H1 (cell line): ENCODE results near the gene SCP2. TPM values are rescaled to one million over a fixed set of nuclear protein-coding genes. Genes with fewer than 3 reads are reported as not detected.

Experiments
- BRCA1 ChIP-seq: IDR thresholded peaks from 2 replicates; pipeline ENCODE4 v1.6.1; 2012; ENCODE audit warnings: low read depth, low read length, improper control_type of control experiment
- CEBPB ChIP-seq: IDR thresholded peaks from 2 replicates; pipeline ENCODE4 v1.6.1; 2012; ENCODE audit warnings: low read depth, low read length
- JUN ChIP-seq: IDR thresholded peaks from 2 replicates; pipeline ENCODE4 v1.6.1; 2011; ENCODE audit warnings: low read depth, mild to moderate bottlenecking, improper control_type of control experiment, low read length
- POLR2A ChIP-seq, 2 experiments: IDR thresholded peaks; 1 replicate in 1 of 2; 2 replicates in 1 of 2; pipeline ENCODE4 v1.6.1; 2011; ENCODE audit warnings: low read depth in 2 of 2, low read length in 2 of 2, mild to moderate bottlenecking in 2 of 2; ENCODE audit errors: control extremely low read depth in 1 of 2
- RBBP5 ChIP-seq: IDR thresholded peaks from 2 replicates; pipeline ENCODE4 v1.7.1; 2012; ENCODE audit warnings: low read depth, mild to moderate bottlenecking, inconsistent platforms, low read length, moderate library complexity, borderline replicate concordance
- polyA plus RNA-seq, 7 experiments: library from polyadenylated mRNA; depleted of rRNA in 3 of 7; stranded (reverse) in 5 of 7; unstranded in 2 of 7; fragments of >200 nt in 5 of 7; fragments of 200-250 nt in 2 of 7; gene quantifications; 1 replicate in 5 of 7; 2 replicates in 1 of 7; 4 replicates in 1 of 7; pipeline versions ENCODE4 v1.2.1 to v1.2.3, GENCODE V29; 2011 to 2013; ENCODE audit warnings: missing spikeins in 2 of 7, mixed read lengths in 2 of 7
- total RNA-seq: library from RNA; stranded (reverse); fragmentation: NEBNext Ultra II Directional; extraction: Animal tissue kit (Norgen Biotek cat#: 25700); gene quantifications from 2 replicates; pipeline ENCODE4 v1.2.1, GENCODE V29; 2021
- TF ChIP-seq, protein P1 (sequence below): IDR thresholded peaks from 2 replicates; pipeline ENCODE4 v1.6.1; 2012; ENCODE audit warnings: low read length, inconsistent platforms

Gene SCP2
- total and polyA plus RNA-seq, 2 of the 8 experiments (the other 6 are each of a cell fraction or from before 2014, with no cell fraction given), result 20.9 to 54.3 TPM

DNA sequence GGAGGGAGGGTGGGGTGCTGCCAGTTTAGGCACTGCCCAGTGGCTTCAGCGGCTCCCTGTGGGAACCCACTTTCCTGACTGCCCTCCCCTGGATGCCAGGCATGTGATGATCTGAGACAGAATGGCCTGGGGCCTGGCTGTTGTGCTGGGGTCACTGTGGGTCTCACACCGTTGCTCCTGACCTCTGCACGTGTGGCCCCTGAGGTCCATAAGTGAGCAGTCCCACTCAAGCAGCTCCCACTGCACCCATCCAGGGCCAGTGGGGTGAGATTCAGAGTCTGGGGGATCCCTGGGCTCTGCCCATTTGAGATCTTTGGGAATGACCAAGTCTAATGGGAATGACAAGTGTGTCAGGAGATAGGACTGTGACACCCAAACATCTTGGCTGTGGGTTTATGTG is 153.0 kb downstream of the SCP2 start (continued):
- TF ChIP-seq, protein P1, sequence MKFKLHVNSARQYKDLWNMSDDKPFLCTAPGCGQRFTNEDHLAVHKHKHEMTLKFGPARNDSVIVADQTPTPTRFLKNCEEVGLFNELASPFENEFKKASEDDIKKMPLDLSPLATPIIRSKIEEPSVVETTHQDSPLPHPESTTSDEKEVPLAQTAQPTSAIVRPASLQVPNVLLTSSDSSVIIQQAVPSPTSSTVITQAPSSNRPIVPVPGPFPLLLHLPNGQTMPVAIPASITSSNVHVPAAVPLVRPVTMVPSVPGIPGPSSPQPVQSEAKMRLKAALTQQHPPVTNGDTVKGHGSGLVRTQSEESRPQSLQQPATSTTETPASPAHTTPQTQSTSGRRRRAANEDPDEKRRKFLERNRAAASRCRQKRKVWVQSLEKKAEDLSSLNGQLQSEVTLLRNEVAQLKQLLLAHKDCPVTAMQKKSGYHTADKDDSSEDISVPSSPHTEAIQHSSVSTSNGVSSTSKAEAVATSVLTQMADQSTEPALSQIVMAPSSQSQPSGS, result no peak
- TF ChIP-seq BRCA1 (no peak), JUN (no peak), POLR2A (IDR thresholded peaks at IDR 0.05; ENCODE audit: control extremely low read depth in 1 of 2, low read depth in 2 of 2, low read length in 2 of 2) (no peak), RBBP5 (no peak), CEBPB (no peak)
